SW 1271 (cell line): ENCODE results near the gene JADE2.
"Not testable (repeated sequence)": the region's sequence is repeated elsewhere in the genome, so short reads cannot be mapped to it uniquely, and the experiment has no call there.

Source experiments
- DNase-seq, 2 experiments: peaks; one replicate each; lab custom pipeline; 2025; lab: John Stamatoyannopoulos, UW

JADE2 gene

DNA sequence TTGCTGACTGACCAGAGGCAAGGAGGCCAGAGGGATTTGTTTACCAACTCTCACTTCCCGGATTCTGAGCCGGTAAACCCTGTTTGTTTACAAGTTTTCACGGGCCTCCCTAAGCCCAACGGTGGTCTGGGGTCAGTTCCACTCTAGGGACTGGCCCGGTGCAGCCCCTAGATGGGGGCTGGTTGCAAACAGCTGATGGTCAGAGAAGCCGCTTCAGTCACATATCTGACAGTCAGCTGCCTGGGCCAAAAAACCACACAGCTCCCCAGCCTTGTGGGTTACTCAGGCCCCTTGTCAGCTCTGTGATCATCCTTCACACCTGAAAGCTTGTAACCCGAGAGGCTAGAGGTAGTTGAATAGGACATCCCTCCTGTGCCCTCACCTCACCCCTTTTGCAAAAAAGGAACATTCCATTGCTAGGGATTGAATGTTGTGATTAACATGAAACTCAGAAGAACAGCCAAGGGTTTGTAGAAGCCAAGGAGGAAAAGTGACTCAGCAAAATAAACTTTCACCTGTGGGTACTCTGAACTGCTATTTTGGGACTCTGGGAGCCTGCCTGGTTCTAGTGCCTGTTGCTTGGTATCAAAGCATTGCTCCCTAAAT is 66.8 kb downstream of the JADE2 start:
- no peak for DNase-seq

DNA sequence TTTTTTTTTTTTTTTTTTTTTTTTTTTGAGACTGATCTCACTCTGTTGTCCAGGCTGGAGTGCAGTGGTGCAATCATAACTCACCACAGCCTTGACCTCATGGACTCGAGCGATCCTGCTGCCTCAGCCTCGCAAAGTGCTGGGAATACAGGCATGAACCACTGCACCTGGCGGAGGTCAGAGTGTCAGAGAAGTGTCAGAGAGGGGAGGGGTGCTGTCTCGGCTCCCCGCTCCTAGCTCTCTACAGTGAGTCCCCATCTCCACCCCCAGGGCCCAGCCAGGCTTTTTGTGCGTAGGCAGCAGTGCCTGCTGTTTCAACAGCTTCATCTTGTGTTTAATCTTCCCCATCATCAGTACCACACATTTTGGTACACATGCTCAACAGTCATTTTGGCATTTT is 68.9 kb downstream of the JADE2 start:
- no peak for DNase-seq

DNA sequence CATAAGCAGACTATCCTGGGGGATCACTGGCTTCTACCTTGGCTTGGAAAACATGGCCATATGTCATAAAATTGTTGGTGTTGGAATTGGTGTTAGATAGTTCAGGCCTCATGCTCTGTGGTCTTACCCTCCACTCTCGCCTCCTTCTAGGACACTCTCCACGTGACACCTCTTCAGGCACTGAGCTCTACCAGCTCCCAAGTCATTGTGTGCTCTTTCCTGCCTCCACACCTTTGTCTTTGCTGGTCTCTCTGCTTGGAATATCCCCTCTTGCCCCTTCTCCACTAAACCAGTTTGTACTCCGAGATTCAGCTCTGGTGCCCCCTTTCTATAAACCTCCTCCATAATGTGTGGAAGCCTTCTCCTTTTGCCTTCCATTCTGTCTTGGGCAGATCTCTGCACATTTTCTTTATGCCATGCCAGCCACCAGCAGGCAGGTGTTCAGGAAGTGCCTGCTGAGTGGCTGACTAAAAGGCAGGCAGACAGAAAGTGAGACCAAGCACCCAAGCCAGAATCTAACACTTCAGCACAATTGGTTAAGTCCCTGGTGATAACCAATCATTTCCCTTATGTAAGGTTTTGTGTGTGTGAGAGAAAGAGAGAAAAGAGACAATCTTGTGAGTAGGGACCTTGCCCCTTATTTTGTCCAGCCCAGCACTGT is 69.5 kb downstream of the JADE2 start:
- DNase-seq, result no peak

DNA sequence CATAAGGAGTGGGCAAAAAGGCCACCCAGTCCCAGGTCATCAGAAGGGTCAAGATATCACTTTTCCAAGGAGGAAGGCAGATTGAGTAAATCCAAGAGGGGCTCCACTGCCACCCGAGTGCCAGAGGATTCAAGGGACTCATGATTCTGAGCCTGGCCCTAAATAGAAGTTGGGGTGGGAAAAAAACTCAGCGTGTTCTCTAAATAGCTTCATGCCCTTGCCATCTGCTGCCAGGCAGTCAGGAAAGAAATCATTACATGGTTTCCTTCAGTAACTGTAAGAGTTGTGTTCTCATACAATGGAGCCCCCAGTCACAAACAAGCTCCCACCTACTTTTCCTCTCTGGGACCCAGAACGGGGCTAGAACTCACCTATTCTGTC is 70.0 kb downstream of the JADE2 start:
- no peak for DNase-seq

DNA sequence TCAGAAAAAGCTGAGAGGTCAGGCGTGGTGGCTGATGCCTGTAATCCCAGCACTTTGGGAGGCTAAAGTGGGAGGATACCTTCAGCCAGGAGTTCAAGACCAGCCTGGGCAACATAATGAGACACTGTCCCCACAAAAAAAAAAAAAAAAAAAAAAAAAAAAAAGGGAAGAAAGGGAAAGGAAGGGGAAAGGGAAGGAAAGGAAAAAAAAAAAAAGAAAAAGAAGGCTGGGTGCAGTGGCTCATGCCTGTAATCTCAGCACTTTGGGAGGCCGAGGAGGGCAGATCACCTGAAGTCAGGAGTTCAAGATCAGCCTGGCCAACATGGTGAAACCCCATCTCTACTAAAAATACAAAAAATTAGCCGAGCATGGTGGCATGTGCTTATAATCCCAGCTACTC is 74.3 kb downstream of the JADE2 start:
- not testable (repeated sequence) for DNase-seq

DNA sequence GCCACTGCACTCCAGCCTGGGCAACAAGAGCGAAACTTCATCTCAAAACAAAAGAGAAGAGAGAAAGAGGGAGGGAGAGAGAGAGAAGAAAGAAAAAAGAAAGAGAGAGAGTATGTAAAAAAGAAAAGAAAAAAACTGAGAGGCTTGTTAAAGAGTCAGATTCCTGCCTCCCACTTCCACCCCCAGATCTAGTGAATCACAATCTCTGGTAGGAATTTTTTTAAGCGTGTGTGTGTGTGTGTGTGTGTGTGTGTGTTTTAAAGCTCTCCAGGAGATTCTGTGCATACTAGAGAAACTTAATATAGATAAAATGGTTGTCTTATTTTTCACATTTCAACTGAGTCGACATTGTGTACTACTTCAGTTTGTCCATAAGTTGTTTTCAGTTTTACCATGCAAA is 75.1 kb downstream of the JADE2 start:
- no peak for DNase-seq

DNA sequence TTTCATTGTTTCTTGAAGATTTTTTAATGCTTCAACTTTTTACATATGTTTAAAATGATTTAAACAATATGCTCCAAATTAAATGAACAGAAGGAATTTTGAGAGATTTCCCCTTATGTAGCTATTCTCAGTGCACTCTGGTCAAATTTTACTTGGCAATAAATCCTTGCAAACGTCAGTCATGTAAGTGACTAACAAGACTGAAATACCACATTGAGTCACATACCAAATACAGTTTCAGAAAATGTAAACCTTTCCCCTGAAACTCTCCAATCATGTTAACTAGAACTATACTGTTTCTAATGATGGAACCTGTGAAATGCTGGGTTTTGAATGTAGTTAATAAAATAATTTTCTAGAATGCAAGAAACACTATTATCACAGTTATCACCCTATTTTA is 77.6 kb downstream of the JADE2 start:
- DNase-seq, result no peak

DNA sequence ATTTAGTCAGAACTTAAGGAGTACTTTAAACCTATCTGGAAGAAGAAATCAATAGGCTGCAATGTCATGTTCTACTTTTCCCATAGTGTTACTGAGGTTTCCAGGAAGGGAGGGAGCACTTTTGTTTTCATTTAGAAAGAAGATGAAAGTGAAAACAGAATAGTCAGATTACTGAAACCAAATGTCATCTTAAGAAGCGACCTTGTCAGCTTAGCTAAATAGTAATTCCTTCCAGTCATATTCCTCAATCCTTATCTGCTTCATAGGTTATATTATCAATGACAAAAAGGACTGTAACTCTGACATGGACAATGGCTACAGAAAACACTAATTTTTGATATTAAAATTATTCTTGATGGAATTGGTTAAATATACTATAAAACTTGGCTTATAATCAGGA is 79.4 kb downstream of the JADE2 start:
- DNase-seq, result no peak

DNA sequence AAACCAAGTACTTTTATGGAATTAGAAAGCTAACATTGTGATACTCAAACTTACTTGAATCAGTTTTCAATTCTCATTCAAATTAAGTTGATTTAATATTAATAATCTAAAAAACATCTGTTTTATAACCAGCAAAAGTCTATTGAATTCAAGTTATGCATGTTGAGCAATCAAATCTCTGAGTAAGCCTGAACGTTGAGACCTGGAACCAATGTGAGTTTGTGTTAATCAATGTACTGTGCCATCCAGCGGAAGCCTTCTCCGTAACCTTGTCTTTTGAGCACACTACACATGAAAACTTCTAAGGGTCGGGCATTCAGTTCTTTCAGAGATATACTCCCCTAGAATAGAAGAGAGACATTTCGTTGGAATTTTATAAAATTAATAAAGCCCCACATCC is 81.3 kb downstream of the JADE2 start:
- DNase-seq, result no peak

DNA sequence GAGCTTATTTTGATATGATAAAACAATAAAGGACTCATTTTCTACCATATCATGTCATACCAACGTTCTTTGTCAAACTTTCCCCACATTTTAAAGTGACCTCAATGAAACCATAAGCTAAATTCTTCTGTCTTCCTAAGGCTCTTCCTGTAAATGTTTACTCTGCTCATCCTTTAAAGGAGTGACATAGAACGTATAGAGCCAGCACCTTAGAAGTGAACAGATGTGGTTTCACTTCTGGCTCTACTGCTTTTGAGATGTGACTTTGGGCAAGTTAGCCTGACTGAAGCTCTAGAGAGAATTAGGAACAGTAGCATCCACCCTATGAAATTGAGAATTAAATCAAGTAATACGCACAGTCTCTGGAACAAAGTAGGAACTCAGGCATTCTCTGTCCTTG is 83.1 kb downstream of the JADE2 start:
- DNase-seq, result no peak

DNA sequence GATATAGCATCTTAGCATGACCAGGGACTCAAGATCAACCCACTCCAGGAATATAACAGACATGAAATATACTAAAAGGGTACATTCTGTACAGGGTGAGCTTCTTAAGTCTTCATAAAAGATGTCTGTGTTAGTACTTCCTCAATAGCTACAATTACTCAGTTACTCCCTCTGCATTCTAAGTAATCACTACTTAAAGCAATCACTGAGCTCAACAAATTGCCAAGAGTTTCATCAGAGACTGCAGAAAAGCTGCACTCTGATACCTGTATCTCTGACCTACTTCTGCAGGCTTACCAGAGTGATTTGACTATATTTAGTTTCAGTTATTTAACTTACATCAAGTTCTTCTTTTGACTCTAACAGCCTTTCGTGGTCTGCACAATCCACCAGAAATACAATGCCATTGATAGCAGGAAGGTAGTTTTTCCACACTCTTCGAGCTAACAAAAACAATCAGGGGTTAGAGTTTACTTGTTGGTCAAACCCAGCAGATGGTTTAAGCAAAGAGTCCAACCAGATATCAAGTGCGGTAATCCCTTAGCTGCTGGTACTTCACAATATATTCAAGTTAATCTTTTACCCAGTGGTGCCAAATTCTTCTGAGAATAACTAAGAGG is 83.9 kb downstream of the JADE2 start:
- DNase-seq, result no peak

DNA sequence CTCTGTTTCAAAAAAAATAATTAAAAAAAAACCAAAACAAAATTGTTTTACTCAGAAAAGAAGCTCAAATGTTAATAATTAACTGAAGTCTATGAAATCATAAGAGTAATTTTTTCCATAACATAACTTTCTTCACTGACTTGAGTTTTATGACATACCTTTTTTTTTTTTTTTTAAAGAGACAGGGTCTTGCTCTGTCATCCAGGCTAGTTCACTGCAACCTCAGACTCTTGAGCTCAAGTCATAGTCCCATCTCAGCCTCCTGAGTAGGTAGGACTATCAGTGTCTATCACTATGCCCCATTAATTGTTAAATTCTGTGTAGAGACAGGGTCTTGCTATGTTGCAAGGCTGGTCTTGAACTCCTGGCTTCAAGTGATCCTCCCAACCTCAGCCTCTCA is 85.3 kb downstream of the JADE2 start:
- DNase-seq, result no peak

DNA sequence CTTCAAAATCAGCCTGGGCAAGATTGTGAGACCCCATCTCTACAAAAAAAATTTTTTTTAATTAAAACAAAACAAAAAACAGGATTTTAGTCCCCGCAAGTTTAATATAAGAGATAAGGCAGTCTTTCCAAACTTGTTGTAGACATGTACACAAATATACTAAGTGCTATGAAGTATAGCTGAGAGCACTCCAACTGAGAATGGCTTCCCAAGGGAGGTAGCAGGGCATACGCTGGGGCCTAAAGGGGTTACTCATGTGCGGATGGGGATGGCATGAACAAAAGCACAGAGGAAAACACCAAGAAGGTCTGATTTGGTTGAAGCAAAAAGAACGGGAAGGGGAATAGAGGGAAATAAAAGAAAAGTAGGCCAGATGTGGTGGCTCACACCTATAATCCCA is 86.0 kb downstream of the JADE2 start:
- DNase-seq, result no peak

DNA sequence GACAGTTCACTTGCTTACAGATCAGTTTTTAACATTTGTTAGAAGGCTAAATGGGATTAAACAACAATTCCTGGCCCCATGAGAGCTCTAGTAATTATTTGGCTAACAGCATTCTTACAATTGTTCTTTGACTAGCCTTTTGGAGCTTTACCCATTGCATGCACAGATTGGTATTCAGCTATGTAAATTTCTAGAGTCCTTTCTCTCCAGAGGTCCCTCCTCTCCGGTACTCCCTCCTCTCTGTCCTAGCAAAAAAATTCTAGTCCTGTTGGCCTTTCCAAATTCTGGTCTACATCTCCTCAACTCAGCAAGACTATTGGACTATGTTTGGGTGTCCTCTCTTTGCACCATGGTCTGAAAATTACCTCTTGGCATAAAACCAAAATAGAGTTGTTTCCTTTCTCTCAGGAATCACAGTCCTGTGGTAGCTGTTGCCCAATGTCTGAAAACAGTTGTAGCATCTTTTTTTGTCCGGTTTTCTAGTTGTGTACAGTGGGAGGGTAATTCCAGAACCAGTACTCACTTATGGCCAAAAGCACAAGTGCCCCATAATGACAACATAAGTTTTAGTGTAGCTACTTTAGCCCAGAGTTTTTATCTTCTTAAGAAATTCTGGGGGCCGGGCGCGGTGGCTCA is 89.1 kb downstream of the JADE2 start:
- no peak for DNase-seq

DNA sequence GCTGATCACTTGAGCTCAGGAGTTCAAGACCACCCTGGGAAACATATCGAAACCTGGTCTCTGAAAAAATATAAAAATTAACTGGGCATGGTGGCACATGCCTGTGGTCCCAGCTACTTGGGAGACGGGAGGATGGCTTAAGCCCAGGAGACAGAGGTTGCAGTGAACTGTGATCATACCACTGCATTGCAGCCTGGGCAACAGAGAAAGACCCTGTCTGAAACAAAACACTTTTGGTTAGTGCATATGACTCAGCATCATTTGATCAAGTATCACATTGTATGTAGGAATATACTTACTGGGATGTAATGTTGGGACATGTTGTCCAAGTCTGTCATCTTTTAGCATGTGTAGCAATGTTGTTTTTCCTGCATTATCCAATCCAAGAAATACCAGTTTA is 95.2 kb downstream of the JADE2 start:
- DNase-seq, result no peak

DNA sequence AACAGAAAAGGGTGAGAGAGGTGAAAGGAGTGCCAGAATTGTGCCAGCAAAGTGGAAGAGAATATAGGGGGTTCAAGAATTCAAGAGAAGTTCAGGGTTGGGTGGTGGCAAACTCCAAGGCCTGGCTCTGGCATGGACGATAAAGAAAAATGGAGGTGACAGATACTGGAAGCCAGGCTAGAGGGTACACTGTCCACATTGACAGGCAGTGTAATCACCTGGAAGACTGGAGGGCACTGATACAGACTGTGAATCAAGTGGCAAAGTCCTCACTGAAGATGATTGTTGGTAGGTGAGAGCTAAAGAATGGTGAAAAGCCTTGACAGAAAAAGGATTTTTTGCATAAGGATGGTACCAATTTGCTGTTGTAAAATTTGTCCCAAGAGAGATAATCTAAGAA is 100.1 kb downstream of the JADE2 start:
- no peak for DNase-seq

DNA sequence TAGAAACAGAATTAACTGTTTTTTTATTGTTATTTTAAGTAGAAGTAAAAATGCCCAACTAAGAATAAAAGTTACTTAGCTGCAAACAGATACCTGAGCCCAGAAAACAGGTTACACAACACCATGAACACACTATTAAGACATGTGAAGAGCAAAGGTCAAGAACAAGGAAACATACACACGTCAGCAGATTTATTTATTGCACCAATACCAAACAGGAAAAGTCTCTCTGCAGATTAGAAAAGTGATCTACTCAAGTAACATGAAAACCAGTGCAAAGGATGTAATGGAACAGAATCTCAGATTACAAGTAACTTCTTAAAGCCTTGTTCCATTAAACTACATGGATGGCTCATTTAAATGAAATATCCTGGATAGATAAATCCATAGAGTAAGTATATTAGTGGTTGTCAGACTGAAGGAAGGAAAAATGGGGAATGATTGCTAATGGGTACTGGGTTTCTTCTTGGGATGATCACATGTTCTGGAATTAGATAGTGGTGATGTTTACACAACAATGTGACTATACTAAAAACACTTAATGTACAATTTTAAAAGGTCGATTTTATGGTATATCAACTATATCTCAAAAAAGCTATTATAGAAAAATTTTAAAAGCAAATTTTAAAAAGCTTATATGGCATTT is 101.0 kb downstream of the JADE2 start:
- DNase-seq, result no peak
